Subcutaneous adipose tissue (tissue), 4 donors: Measurements from ENCODE around the gene C10orf105. TPM values are rescaled to one million over a fixed set of nuclear protein-coding genes. Genes with fewer than 3 reads are reported as not detected.

Source experiments
- CTCF ChIP-seq: fragments of 450-650 bp; IDR thresholded peaks from one replicate; pipeline ENCODE4 v1.5.1; 2016; ENCODE audit warnings: low read depth, mild to moderate bottlenecking, control low read depth, antibody characterized with exemption, moderate library complexity
- total RNA-seq, 4 donors: library from RNA; depleted of rRNA; stranded (reverse); fragments of >200 nt; gene quantifications; one replicate each; pipeline ENCODE4 v1.1.0, GENCODE V29; 2016

The C10orf105 gene
- total RNA-seq, 4 donors from 2014 or later = 0.19 to 0.22 TPM; not detected in 2

- no peak for TF ChIP-seq CTCF
These were observed 29.8 kb upstream of the C10orf105 start for GRCh38 chr10:71749396-71749795.

GRCh38 chr10:71748671-71749191, 29.2 kb upstream of the C10orf105 start:
- no peak for TF ChIP-seq CTCF

- no peak for TF ChIP-seq CTCF
These were observed 28.3 kb upstream of the C10orf105 start for GRCh38 chr10:71747551-71748523.

- no peak for TF ChIP-seq CTCF
These were observed 27.5 kb upstream of the C10orf105 start for GRCh38 chr10:71747039-71747531.

- no peak for TF ChIP-seq CTCF
These were observed 26.9 kb upstream of the C10orf105 start for GRCh38 chr10:71746344-71747037.

GRCh38 chr10:71745664-71746250, 26.2 kb upstream of the C10orf105 start:
- TF ChIP-seq CTCF = no peak
